Heart left ventricle (tissue), 16 donors: Measurements from ENCODE around the gene MVP. TPM values are rescaled to one million over a fixed set of nuclear protein-coding genes. Genes with fewer than 3 reads are reported as not detected.

ENCODE experiments used
- ATAC-seq, 4 donors: fragments of 200-7000 bp; cut with Tn5 transposase; one replicate each; pipeline ENCODE4 v1.9.1; 2020 to 2022; ENCODE audit warnings: moderate library complexity in 4 of 4, mild to moderate bottlenecking in 3 of 4, moderate number of reproducible peaks in 1 of 4
- DNase-seq, 5 donors: peaks; one replicate each; pipeline ENCODE4 v3.0.0-alpha.2; 2020
- H3K27ac ChIP-seq, 12 donors: fragments of 200-600 bp; sonication (generic) in 4 of 12; one replicate each; pipeline versions ENCODE4 v1.5.0 to v1.8.0; 2016 to 2022; ENCODE audit warnings: mild to moderate bottlenecking in 2 of 12
- H3K27me3 ChIP-seq, 9 donors: fragments of 200-600 bp; sonication (generic) in 2 of 9; one replicate each; pipeline versions ENCODE4 v1.5.1 to v1.8.0; 2016 to 2022; ENCODE audit warnings: mild to moderate bottlenecking in 3 of 9
- H3K36me3 ChIP-seq, 9 donors: fragments of 200-600 bp; sonication (generic) in 2 of 9; one replicate each; pipeline versions ENCODE4 v1.5.0 to v1.8.0; 2018 to 2022; ENCODE audit warnings: mild to moderate bottlenecking in 2 of 9
- H3K4me1 ChIP-seq, 12 donors: fragments of 200-600 bp; sonication (generic) in 4 of 12; one replicate each; pipeline versions ENCODE4 v1.5.0 to v1.8.0; 2016 to 2022; ENCODE audit warnings: mild to moderate bottlenecking in 3 of 12
- H3K4me3 ChIP-seq, 12 donors: fragments of 200-600 bp; sonication (generic) in 4 of 12; one replicate each; pipeline versions ENCODE4 v1.5.0 to v1.8.0; 2017 to 2022; ENCODE audit warnings: mild to moderate bottlenecking in 9 of 12, moderate library complexity in 4 of 12
- H3K9me3 ChIP-seq, 12 donors: fragments of 200-600 bp; sonication (generic) in 4 of 12; one replicate each; pipeline versions ENCODE4 v1.5.0 to v1.8.0; 2016 to 2022; ENCODE audit warnings: mild to moderate bottlenecking in 1 of 12
- CTCF ChIP-seq, 12 donors: fragments of 200-600 bp; sonication (generic) in 4 of 12; IDR thresholded peaks; one replicate each; pipeline versions ENCODE4 v1.5.0 to v1.8.0; 2018 to 2022; ENCODE audit warnings: antibody characterized with exemption in 12 of 12, mild to moderate bottlenecking in 5 of 12
- POLR2A ChIP-seq, 2 donors: fragments of 450-650 bp; IDR thresholded peaks; one replicate each; pipeline ENCODE4 v1.6.1; 2017; ENCODE audit warnings: antibody characterized with exemption in 2 of 2, mild to moderate bottlenecking in 2 of 2, moderate library complexity in 2 of 2
- WGBS, 4 donors: extraction: QIAGEN DNeasy Blood & Tissue Kit in 2 of 4; methylation state at CpG; one replicate each; pipeline versions ENCODE4 v1.1.5 to v1.1.7; 2013 to 2018; 5-methylcytosine and 5-hydroxymethylcytosine counted together
- intact Hi-C, 10 donors: fragments of 100-400 bp; cut with DNase I; formaldehyde crosslinking; loops; one replicate each; pipeline versions ENCODE4 v1.11.1 to v1.14.2; 2022
- polyA plus RNA-seq, 2 donors: library from polyadenylated mRNA; stranded (reverse); fragments of 200-250 nt; gene quantifications; one replicate each; pipeline ENCODE4 v1.2.3, GENCODE V29; 2013
- total RNA-seq, 9 donors: library from RNA; depleted of rRNA in 2 of 9; stranded (reverse); fragments of >200 nt in 2 of 9; fragmentation: NEBNext Ultra II Directional in 3 of 9; extraction: Animal tissue kit (Norgen Biotek cat#: 25700) in 3 of 9; gene quantifications; one replicate each; pipeline versions ENCODE4 v1.1.0 to v1.2.4, GENCODE V29; 2016 to 2023
- donor health status: ischemic (EF 13 %, LVEDD 7.1; RV severe dilation, severe dysfunction).
- donor health status: healthy with polysubstance abuse.
- donor health status: DM: no; HTN: yes; CAD: no.
- donor health status: DM: no; HTN: no; CAD: no.
- donor health status: ischemic (EF 25% LVEDD 6.9; RV normal size, moderate dysfunction).
- donor health status: ischemic (EF 25% LVEDD 5.7; RV mildly dilated, moderate dysfunction).
- donor health status: healthy.
- donor health status: DM: yes; HTN: yes; CAD: no.
- donor health status: ischemic (EF 35%, LVEDD 5.7; RV mildly dilated, moderate dysfunction).
- donor health status: nonischemic (EF 11% LVEDD 7.7; RV severe dilation, severe dysfunction).
- donor health status: DM: yes; HTN: yes; CAD: no.
- donor health status: PGD.
- donor health status: ischemic (EF 29% LVEDD 5.4; RV normal size, mild dysfunction).
- donor health status: nonischemic (EF 23%, LVEDD 6.1; RV moderate dilation, normal function).

MVP gene
- total and polyA plus RNA-seq, 11 donors, result 32.9 to 140 (median 44.6) TPM

GRCh38 chr16:29896841-29897240 is 76.6 kb downstream of the MVP start:
- TF ChIP-seq POLR2A (IDR thresholded peaks at IDR 0.05) (no peak), CTCF (IDR thresholded peaks at IDR 0.05) (no peak)
- ATAC-seq (no peak), DNase-seq (no peak)
- H3K27me3 ChIP-seq, result peaks cover 6 to 30% (median 19%) of the 10 kb centered on the region in 9 donors
- 44 to 60% (median 47%) methylated on average over 10 to 15 of the region's 15 CpGs for WGBS, 4 donors
- H3K4me1 ChIP-seq, result peaks cover 0 to 23% (median 7%) of the 10 kb centered on the region in 12 donors
- no peak overlapping the region for H3K4me3 ChIP-seq
- no peak overlapping the region for H3K27ac ChIP-seq
- H3K36me3 ChIP-seq, result no peaks in the 10 kb centered on the region
- intact Hi-C loops, result no loop called here
- H3K9me3 ChIP-seq, result no peaks in the 10 kb centered on the region

- H3K9me3 ChIP-seq, result no peaks in the 10 kb centered on the region
- no peak for DNase-seq
- ATAC-seq, result no peak
- TF ChIP-seq POLR2A (IDR thresholded peaks at IDR 0.05) (no peak), CTCF (IDR thresholded peaks at IDR 0.05) (no peak)
- WGBS, 4 donors, result 37 to 57% (median 45%) methylated on average over 4 of the region's 4 CpGs
- H3K4me1 ChIP-seq, result peaks cover 0 to 23% (median 7%) of the 10 kb centered on the region in 12 donors
- H3K27ac ChIP-seq, result no peak overlapping the region
- no peak overlapping the region for H3K4me3 ChIP-seq
- H3K36me3 ChIP-seq, result no peaks in the 10 kb centered on the region
- H3K27me3 ChIP-seq, result peaks cover 6 to 30% (median 19%) of the 10 kb centered on the region in 9 donors
- intact Hi-C loops, result no loop called here
Observed at GRCh38 chr16:29897333-29897732, 77.1 kb downstream of the MVP start.

Other genes starting within 250 kb of the MVP start
- gene SPN, start 157.2 kb upstream of the MVP start, total RNA-seq, result 10 to 100 TPM in 1 of 9 donors, 1 to 10 TPM in 6, under 1 TPM in 2; 0.44 to 17.0 (median 1.3) TPM
- 1 to 10 TPM in 1 of 2 donors, under 1 TPM in 1; 0.67 to 1.3 TPM for gene SPN, start 157.2 kb upstream of the MVP start, polyA plus RNA-seq
- 10 to 100 TPM; 14.0 to 36.5 (median 23.6) TPM for gene QPRT, start 141.3 kb upstream of the MVP start, total RNA-seq
- gene QPRT, start 141.3 kb upstream of the MVP start, polyA plus RNA-seq, result 10 to 100 TPM in 1 of 2 donors, 1 to 10 TPM in 1; 3.6 to 19.6 TPM
- gene C16orf54, start 74.5 kb upstream of the MVP start, total RNA-seq, result 1 to 10 TPM in 2 of 9 donors, under 1 TPM in 7; 0.17 to 4.2 (median 0.60) TPM
- under 1 TPM; 0.15 to 0.28 TPM for gene C16orf54, start 74.5 kb upstream of the MVP start, polyA plus RNA-seq
- gene ZG16, start 42.2 kb upstream of the MVP start, total RNA-seq, result not detected
- under 1 TPM; 0.04 to 0.08 TPM for gene ZG16, start 42.2 kb upstream of the MVP start, polyA plus RNA-seq
- 10 to 100 TPM; 16.8 to 40.8 (median 32.2) TPM for gene KIF22, start 29.7 kb upstream of the MVP start, total RNA-seq
- gene KIF22, start 29.7 kb upstream of the MVP start, polyA plus RNA-seq, result 10 to 100 TPM; 12.2 to 91.2 TPM
- 100 to 1,000 TPM in 2 of 9 donors, 10 to 100 TPM in 7; 58.9 to 137 (median 74.0) TPM for gene MAZ, start 13.9 kb upstream of the MVP start, total RNA-seq
- gene MAZ, start 13.9 kb upstream of the MVP start, polyA plus RNA-seq, result 100 to 1,000 TPM in 1 of 2 donors, 10 to 100 TPM in 1; 63.2 to 188 TPM
- 1 to 10 TPM in 5 of 9 donors, under 1 TPM in 3, not detected in 1; 0.38 to 1.8 (median 1.3) TPM for gene PRRT2, start 8.3 kb upstream of the MVP start, total RNA-seq
- 1 to 10 TPM in 1 of 2 donors, under 1 TPM in 1; 0.24 to 3.2 TPM for gene PRRT2, start 8.3 kb upstream of the MVP start, polyA plus RNA-seq
- 10 to 100 TPM; 10.8 to 23.9 (median 12.6) TPM for gene PAGR1, start 4.3 kb upstream of the MVP start, total RNA-seq
- gene PAGR1, start 4.3 kb upstream of the MVP start, polyA plus RNA-seq, result 10 to 100 TPM; 29.2 to 32.9 TPM
- gene CDIPT, start 42.8 kb downstream of the MVP start, total RNA-seq, result 100 to 1,000 TPM in 2 of 9 donors, 10 to 100 TPM in 7; 57.5 to 143 (median 76.3) TPM
- 100 to 1,000 TPM in 1 of 2 donors, 10 to 100 TPM in 1; 64.2 to 106 TPM for gene CDIPT, start 42.8 kb downstream of the MVP start, polyA plus RNA-seq
- gene SEZ6L2, start 79.1 kb downstream of the MVP start, total RNA-seq, result 1 to 10 TPM in 5 of 9 donors, under 1 TPM in 3, not detected in 1; 0.16 to 8.9 (median 1.4) TPM
- gene SEZ6L2, start 79.1 kb downstream of the MVP start, polyA plus RNA-seq, result under 1 TPM; 0.15 to 0.51 TPM
- gene ASPHD1, start 80.0 kb downstream of the MVP start, total RNA-seq, result 1 to 10 TPM in 2 of 9 donors, under 1 TPM in 4, not detected in 3; 0.20 to 5.3 (median 0.65) TPM
- gene ASPHD1, start 80.0 kb downstream of the MVP start, polyA plus RNA-seq, result under 1 TPM in 1 of 2 donors, not detected in 1; 0.54 TPM
- gene KCTD13, start 105.8 kb downstream of the MVP start, total RNA-seq, result 1 to 10 TPM; 3.6 to 9.1 (median 7.2) TPM
- gene KCTD13, start 105.8 kb downstream of the MVP start, polyA plus RNA-seq, result 1 to 10 TPM; 3.6 to 5.0 TPM
- 100 to 1,000 TPM in 2 of 9 donors, 10 to 100 TPM in 7; 58.9 to 121 (median 69.8) TPM for gene TMEM219, start 141.6 kb downstream of the MVP start, total RNA-seq
- gene TMEM219, start 141.6 kb downstream of the MVP start, polyA plus RNA-seq, result 10 to 100 TPM; 66.6 to 72.3 TPM
- gene TAOK2, start 153.4 kb downstream of the MVP start, total RNA-seq, result 10 to 100 TPM; 29.5 to 47.9 (median 35.1) TPM
- gene TAOK2, start 153.4 kb downstream of the MVP start, polyA plus RNA-seq, result 10 to 100 TPM; 36.3 to 37.8 TPM
- gene HIRIP3, start 175.2 kb downstream of the MVP start, total RNA-seq, result 10 to 100 TPM; 13.3 to 21.9 (median 17.5) TPM
- gene HIRIP3, start 175.2 kb downstream of the MVP start, polyA plus RNA-seq, result 10 to 100 TPM; 20.1 to 27.4 TPM
- gene INO80E, start 175.8 kb downstream of the MVP start, total RNA-seq, result 10 to 100 TPM; 27.6 to 65.4 (median 32.6) TPM
- gene INO80E, start 175.8 kb downstream of the MVP start, polyA plus RNA-seq, result 10 to 100 TPM; 60.9 to 71.5 TPM
- gene DOC2A, start 190.6 kb downstream of the MVP start, total RNA-seq, result 1 to 10 TPM in 1 of 9 donors, under 1 TPM in 4, not detected in 4; 0.09 to 1.4 (median 0.91) TPM
- under 1 TPM; 0.22 to 0.88 TPM for gene DOC2A, start 190.6 kb downstream of the MVP start, polyA plus RNA-seq
- gene C16orf92, start 202.7 kb downstream of the MVP start, total RNA-seq, result not detected
- gene C16orf92, start 202.7 kb downstream of the MVP start, polyA plus RNA-seq, result not detected
- not detected for gene TLCD3B, start 210.8 kb downstream of the MVP start, total RNA-seq
- gene TLCD3B, start 210.8 kb downstream of the MVP start, polyA plus RNA-seq, result not detected
- gene ALDOA, start 245.3 kb downstream of the MVP start, total RNA-seq, result 1,000 to 10,000 TPM; 2,644 to 5,076 (median 3,574) TPM
- 1,000 to 10,000 TPM; 2,585 to 3,542 TPM for gene ALDOA, start 245.3 kb downstream of the MVP start, polyA plus RNA-seq